GM19395 (cell line): ENCODE data around the gene RRBP1.
"Not testable (repeated sequence)": the region's sequence is repeated elsewhere in the genome, so short reads cannot be mapped to it uniquely, and the experiment has no call there.

Experiments used
- ATAC-seq: cut with Tn5 transposase; IDR thresholded peaks from one replicate; pipeline ENCODE4 v1.9.1; 2021; ENCODE audit warnings: mild to moderate bottlenecking, moderate library complexity; ENCODE audit not compliant: unreplicated experiment

Gene RRBP1

DNA sequence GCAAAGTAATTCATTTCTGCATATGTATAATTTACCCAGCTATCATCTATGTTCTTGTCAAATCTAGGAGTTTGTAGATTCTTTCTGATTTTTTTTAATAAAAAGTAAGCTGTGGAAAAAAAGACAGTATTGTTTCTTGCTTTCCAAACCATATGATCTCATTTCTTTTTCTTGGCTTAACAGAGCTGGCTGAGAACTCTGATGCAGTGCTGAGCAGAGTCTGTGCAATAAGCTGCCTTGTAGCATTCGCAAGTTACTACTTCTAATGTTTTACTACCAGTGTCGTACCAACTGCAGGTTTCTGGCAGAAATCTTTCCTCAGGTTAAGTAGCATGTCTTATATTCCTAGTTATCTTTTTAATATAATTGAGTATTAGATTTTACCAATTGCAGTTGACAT, 15.6 kb downstream of the RRBP1 start:
- ATAC-seq = no peak

DNA sequence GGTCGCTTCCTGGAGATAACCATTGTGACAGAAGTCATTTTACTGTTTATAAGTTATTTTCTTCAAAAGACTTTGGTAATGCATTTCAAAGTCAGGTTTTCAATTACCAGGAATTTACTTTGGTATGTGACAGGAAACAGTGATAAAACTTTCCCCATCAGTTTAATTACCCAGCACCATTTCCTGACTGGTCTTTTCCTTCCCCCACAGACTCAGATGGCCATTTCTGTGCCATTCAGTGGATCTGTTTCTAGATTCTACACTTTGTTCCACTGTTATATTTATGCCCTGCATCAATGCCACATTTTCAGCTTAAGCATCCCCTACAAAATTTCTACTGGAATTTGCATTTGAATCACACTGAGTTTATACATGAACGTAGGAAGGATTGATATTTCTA, 16.3 kb downstream of the RRBP1 start:
- ATAC-seq = no peak

DNA sequence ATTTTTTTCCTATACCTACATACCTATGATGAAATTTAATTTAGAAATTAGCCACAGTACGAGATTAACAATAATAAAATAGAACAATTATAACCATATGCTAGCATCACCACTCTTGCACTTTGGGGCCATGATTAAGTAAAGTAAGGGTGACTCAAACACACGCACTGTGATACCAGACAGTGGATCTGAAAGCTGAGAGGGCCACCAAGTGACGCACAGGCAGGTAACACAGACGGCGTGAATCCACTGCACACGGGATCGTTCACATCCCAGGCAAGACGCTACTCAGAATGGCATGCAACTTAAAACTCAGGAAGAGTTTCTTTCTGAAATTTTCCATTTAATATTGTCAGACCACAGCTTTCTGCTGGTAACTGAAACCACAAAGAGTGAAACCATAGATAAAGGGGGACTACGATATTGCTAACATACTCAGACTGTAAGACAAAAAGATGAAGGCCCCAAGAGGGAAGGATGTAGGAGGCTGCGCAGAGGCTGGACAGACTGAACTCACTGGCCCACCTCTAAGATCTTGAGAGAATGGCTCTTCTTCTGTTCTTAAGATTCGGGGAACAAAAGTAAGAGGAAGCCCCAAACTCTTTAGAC, 17.9 kb downstream of the RRBP1 start:
- ATAC-seq = no peak

DNA sequence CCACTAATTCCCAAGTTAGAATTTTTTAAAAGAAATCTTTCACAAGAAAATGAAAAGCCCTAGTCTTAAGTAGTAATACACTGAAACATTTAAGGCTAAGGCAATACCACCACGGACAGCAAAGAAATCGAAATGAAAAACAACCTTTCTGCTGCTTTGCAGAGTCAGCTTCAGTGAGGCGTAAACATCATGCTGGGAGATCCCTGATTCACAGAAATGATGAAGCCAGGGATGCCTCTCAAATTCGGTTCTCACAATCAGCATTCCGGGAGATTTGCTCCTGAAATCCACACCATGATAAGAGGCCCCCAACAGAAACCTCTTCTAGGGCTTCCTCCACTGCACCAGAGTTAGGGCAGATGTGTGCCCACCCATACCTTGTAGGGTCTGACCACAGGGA, 18.6 kb downstream of the RRBP1 start:
- ATAC-seq = no peak

DNA sequence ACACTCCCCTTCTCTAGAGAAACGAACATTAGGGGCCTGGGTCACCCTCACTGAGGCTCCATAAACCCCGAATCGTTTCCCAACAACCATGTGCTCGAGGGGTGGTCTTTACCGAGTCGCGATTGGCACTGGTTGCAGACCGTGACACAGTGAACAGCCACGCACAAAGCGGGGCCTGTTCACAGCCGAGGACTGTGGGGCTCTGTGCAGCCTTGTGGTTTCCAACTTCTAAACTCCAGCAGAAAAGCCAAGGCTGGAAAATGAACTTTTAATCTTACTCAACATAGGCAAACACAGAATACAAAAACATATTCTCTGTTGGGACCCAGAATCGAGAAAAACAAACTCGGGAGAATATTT, 19.0 kb downstream of the RRBP1 start:
- no peak for ATAC-seq

DNA sequence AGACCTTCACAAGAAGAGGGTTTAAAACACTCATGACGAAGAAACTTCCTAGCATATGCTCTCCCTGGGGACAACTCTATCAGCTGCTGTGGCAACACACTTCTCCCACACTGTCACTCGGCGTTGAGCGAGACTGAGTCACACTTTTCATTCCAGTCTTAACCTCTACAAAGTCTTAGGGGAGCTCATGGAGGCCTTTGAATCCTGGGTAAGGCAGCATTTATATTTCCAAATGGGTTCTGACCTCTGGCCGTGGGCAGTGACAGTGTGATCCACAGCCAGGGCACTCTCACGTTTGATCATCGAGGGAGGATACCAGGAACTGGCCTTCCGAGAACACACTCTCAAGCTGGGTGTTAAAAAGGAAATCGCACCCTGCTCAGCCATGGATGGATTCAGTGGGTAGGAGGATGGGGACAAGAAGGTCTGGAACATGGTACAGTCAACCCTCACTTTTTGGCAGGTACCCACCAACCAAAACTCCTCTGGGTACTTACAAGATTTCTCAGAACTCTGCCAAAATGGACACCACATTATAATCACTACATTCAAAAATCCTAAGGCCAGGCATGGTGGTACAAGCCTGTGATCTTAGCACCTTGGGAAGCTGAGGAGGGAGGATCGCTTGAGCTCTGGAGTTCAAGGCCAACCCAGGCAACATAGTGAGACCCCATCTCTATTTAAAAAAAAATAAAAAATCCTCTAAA, 19.6 kb downstream of the RRBP1 start:
- ATAC-seq = no peak

DNA sequence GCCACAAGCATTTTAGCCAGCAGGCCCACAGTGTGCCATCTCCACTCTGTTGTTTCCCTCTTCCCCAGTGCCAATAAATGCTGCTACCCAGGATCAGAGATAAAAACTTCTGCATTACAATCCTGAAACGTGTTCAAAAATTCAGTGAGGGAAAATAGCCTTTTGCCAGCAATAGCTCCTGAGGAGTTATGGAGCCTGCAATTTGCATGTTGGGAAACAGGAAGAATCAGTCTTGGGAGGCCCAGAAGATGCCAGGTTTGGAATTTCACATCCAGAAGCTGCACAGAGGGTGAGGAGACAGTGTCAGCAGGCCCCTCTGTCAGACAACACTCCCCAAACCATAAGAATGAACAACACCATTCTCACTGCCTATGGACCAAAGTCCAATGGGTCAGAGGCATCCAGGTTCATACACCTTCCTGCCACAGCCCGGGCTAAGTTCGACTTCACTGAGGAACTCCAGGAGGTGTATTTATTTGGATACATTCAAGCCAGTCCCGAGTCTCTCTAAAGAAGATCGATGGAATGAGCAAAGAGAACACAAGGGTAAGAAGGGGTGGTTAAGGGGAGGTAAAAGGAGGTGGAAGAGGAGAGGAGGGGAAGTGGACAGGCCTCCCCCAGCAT, 20.8 kb downstream of the RRBP1 start:
- ATAC-seq = no peak

DNA sequence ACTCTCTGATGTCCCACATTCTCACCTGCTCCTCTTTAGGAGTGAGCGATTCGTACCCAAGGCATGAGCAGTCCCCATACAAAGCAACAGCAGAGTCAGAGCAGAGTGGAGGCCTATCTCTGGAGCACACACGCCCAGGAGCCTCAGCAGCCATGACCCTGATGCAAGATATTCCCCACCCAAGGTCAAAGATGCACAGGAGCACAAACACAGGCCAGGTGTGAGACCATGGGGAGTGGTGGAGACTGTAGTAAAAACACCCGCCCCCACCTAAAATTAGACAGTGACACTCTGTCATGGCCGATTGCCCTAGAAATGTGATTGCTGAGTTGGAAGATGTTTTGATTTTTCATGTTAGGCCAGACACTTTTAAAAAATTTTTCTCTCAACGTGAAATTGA, 21.4 kb downstream of the RRBP1 start:
- no peak for ATAC-seq

DNA sequence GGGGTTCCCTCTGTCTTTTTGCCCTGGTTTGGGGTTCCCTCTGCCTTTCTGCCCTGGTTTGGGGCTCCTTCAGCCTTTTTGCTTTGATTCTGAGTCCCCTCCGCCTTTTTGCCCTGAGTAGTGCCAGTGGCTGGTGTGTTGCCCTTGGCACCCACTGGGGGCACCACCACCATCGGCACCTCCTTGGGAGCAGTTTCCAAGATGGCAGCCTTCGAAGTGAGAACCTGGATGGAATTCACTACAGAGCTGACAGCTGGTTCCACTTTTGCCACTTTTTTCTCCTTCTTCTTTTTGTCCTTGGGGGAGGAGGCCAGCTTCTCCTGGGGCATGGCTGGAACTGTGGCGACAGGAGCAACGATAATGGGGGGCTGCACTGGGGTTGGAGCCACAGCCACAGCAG, 22.2 kb downstream of the RRBP1 start:
- ATAC-seq = no peak

DNA sequence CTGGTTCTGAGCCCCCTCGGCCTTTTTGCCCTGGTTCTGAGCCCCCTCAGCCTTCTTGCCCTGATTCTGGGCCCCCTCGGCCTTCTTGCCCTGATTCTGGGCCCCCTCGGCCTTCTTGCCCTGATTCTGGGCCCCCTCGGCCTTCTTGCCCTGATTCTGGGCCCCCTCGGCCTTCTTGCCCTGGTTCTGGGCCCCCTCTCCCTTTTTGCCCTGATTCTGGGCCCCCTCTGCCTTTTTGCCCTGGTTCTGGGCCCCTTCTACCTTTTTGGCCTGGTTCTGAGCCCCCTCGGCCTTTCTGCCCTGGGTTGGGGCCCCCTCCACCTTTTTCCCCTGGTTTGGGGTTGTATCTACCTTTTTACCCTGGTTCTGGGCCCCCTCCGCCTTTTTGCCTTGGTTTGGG, 22.7 kb downstream of the RRBP1 start:
- ATAC-seq = not testable (repeated sequence)

DNA sequence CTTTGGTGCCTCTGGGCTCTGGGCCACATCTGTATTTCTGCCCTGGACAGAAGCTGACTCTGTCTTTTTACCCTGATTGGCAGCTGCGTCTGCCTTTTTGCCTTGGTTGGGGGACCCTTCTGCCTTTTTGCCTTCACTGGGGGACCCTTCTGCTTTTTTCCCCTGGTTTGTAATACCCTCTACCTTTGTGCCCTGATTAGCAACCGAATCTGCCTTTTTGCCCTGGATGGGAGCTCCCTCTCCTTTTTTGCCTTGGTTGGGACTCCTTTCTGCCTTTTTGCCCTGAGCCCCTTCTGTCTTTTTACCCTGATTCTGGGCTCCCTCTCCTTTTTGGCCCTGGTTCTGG, 23.4 kb downstream of the RRBP1 start:
- no peak for ATAC-seq

DNA sequence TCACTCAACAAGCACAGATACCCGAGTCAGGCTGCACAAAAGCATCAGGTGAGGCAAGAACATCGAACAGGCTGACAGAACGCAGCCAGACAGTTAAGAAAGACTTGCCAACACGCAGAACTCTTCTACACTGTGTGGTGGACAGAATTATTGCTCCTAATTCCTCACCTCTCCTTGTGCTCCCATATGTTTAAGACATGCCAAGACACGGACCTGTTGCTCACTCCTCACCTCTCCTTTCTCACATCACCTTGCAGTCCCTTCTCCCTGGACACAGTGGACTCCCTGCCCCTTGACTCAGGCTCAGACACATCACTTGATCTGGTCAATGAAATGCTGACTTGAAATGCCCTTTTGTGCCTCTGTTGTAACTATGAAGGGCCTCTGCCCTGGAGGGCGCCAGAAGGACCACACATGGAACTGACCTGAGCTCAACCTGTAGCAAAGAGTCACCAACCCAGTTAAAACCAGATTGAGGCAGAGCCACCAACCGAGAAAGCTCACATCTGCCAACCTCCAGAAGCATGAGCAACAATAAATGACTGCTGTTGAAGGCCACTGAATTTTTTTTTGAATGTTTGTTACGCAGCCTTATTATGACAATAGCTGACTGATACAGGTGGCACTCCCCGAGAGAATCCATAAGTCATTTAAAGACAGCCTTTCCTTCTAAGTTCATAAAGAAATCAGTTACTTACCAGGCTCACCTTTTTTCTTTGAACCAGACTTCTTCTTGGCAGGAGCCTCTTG, 24.0 kb downstream of the RRBP1 start:
- no peak for ATAC-seq

DNA sequence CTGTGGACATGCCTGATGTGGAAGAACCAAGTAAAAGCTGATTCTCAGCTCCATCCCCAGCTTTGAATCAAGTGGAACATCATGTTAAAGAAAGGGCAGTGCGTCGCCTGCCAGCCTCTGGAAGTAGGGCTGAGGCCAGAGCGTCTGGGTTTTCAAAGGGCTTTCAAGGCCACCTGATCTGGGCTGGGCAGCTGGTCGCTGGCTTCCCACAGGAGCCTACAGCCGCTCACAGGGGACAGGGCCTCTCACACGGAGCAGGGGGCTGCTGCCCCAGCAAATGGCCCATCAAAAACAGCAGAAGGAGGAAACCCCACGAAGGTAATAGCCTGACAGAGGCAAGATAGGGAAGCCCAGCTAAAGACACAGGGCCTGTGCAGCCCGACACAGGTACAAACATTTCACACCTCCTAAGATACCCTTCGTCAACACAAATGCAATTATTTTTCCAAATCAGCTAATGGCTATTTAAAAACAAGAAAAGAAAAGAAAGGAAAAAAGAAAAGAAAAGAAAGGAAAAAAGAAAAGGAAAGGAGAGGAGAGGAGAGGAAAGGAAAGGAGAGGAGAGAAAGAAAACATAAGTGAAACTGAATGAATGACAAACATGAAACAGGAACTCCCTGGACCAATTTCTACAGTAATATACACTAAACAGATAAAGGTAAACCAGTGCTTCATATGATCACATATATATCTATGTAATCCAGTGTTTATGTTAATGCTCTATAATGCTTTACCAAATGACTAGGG, 24.8 kb downstream of the RRBP1 start:
- no peak for ATAC-seq

DNA sequence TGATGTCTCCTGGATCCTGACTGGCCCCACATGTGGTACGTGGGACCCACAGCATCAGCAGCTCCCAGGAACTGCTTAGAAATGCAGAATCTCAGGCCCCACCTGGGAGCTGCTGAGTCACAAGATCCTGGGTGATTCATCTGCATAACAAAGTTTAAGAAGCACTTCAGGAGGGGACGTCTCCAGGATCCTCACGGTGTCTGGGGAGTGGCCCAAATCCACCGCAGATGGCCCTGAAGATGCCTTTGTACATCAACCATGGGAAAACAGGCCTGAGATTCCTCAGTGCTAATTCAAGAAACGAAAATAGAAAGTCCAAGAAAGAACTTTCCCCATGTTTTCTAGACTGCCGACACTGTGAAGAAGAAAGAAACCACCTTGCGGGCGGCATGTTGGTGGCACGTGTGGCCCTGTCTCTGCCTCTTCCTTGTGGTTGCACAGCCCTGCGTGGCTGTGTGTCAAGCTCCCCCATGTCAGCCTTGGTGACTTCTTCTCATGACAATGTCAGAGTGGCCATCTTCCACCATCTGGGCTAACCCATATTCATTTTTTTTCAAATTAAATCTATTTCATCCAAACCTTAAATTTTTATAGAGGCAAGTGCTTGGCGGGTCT, 26.1 kb downstream of the RRBP1 start:
- no peak for ATAC-seq

DNA sequence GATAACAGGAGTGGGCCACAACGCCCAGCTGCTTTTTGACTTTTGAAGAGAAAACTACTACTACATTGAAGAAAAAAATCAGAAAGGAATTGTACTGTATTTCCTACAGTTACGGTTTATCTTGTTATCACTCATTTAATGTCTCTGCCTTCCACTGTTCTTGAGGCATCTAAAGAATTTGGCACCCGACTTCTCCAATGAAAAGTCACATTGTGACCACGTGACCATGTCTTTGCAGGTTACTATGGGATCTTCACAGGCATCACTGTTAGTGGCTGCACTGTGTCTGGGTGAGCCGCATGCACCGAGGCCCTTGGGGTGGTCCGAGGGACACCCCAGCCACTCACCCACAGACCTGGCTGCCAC, 26.8 kb downstream of the RRBP1 start:
- ATAC-seq = no peak

DNA sequence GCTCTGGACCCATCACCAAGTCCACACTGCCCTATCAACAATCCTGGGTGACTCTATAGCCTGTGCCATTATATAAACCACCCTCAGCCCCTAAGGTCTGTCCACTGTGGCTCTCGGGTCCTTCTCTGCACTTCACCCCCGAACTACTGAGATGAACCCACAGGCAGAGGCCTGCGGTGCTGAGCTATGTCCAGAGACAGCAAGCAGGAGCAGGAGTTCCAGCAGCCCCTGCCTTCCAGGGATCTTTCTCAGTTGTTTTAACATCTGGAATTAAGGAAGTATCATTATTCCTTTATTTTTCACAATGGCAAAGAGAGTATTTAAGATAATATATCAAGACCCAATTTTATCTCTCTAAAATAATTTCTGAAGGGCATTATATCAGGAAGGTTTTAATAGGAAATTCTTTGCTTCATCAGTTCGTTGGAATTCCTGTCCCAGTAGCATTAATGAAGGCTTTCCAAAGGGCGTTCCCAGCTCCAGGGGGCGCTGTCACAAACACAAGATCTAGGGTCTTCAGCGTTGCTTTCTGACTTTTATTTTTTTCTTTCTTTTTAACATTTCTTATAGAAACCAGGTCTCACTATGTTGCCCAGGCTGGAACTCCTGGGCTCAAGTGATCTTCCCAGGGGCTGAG, 27.3 kb downstream of the RRBP1 start:
- no peak for ATAC-seq

DNA sequence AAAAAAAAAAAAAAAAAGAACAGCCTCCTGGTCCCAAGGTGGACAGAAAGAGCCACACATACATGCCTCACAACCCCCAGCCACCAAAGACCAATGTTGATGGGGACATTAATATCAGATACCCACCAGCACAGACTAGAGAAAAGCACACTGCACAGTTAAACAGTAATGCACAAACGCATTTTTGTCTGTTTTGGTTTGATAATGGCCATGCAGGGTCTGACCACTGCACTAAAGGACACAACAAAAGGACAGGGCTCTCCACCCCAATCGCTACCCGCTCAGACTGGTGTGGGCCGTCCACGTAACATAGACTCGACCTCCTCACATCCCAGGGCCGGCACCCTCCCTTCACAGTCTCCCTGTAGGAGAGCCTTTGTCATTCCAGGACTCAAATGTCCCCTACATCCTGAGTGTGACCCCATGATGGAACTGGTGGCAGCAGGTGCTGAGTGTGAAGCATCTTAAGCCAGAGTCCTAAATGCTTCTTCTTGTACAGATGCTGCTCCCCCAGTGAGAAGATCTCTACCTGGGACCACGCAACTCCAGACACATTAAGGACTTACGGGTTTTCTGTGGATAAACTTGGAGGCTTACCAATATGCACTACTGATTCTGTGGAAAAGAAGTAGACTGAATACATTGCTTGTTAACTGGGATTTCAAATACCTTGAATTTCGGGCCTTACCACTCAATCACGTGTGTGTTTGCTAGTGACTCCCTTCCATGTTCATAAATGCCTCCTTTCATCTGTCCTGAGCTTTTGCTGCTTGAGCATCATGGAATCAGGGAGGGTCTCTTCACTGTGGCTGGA, 28.0 kb downstream of the RRBP1 start:
- ATAC-seq = no peak

DNA sequence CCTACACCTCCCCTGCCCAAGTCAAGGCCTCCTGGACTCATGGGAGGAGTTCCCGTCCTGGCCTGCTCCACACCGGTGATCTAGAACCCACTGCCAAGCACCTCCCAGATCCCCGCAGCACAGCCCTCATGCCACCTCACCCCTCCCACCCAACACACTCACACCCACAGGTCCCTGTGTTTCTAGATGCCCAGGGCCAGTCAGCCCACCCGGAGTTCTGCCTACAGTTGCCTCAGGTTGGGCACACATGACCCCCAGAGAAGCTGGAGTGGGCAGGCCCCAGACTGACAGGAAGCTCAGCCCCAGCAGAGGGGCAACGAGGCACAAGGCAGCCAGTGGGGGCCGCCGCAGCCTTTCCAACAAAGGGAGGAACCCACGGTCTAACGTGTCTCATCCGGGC, 29.6 kb downstream of the RRBP1 start:
- ATAC-seq = no peak

DNA sequence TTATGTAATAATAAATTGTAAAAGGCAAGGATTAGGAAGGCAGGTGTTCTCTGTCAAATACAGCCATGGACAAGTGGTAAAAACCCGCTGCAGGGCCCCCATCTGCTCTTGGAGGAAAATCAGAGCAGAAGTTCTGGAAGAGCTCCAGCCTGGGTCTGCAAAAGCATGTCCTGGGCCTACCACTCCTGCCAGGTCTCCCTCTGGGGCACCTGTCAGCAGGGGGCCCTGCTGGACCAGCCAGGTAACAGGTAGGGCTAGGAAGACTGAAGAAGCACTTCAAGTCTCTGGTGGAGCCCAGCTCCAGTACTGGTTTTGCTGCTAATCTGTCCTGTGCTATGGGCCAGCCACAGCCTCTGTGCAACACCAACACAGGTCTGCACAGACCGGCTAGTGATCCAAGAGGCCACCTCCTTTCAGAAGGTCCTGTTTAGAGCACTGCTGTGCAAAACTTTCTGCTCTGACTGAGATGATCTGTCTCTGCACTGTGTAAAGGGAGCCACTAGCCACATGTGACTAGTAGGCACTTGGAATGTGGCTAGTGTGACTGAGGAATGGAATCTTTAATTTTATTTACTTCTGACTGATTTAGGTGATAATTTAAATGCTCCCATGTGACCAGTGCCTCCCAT, 30.2 kb downstream of the RRBP1 start:
- ATAC-seq = no peak
